ENCODE results near the gene CRYZL1.

DNA sequence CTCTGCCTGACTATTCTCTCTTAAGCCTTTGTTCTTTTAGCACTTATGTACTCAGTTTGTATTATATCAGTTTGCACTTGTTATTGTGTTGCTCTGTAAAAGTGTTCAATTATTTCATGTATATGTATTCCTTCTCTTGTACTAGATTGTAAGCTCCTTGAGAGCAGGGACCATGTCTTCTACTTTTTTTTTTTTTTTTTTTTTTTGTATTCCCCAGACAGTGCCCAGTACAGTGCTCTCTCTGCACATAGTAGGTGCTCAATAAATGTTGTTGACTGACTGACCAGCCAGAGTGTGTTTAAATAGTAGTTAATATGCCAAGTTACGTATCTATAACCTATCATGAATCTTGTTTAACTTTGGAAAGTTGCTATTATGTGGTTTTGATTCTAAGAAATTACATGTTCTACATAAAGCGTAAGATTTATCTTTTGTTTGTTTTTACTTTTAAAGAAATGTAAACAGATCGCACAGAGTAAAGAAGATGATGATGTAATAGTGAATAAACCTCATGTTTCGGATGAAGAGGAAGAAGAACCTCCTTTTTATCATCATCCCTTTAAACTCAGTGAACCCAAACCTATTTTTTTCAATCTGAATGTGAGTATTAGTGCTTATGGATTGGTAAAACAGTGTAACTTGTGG lies 82.6 kb downstream of the CRYZL1 start:
- TF ChIP-seq, protein P1, sequence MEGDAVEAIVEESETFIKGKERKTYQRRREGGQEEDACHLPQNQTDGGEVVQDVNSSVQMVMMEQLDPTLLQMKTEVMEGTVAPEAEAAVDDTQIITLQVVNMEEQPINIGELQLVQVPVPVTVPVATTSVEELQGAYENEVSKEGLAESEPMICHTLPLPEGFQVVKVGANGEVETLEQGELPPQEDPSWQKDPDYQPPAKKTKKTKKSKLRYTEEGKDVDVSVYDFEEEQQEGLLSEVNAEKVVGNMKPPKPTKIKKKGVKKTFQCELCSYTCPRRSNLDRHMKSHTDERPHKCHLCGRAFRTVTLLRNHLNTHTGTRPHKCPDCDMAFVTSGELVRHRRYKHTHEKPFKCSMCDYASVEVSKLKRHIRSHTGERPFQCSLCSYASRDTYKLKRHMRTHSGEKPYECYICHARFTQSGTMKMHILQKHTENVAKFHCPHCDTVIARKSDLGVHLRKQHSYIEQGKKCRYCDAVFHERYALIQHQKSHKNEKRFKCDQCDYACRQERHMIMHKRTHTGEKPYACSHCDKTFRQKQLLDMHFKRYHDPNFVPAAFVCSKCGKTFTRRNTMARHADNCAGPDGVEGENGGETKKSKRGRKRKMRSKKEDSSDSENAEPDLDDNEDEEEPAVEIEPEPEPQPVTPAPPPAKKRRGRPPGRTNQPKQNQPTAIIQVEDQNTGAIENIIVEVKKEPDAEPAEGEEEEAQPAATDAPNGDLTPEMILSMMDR (IDR thresholded peaks at IDR 0.05; ENCODE audit: borderline replicate concordance, extremely low read depth, low read length, poor library complexity, severe bottlenecking), result no peak
- no peak for TF ChIP-seq EZH2 (IDR thresholded peaks at IDR 0.05; ENCODE audit: borderline replicate concordance, low read depth, low read length, severe bottlenecking)
